A172 (cell line): ENCODE results near the gene ARID1B. TPM values are rescaled to one million over a fixed set of nuclear protein-coding genes. Genes with fewer than 3 reads are reported as not detected.
A peak's percentile ranks its signal among the peaks of the same experiment; 100 is the strongest.

Experiments used
- DNase-seq: peaks from one replicate; pipeline ENCODE4 v3.0.0-alpha.2; 2015; ENCODE audit warnings: low spot score
- total RNA-seq: library from RNA; depleted of rRNA; stranded (reverse); fragments of >200 nt; shearing (Covaris generic); gene quantifications from 2 replicates; pipeline ENCODE4 v1.2.3, GENCODE V29; 2014

The ARID1B gene
- total RNA-seq, 1 experiment from 2014 or later: 14.4 TPM

GRCh38 chr6:157224178-157224950 is 447.2 kb downstream of the ARID1B start:
- DNase-seq: no peak

- DNase-seq: no peak
Measured at GRCh38 chr6:157224951-157225574, 447.9 kb downstream of the ARID1B start.

GRCh38 chr6:157225575-157225995 is 448.4 kb downstream of the ARID1B start:
- no peak for DNase-seq

GRCh38 chr6:157226026-157226625 is 448.9 kb downstream of the ARID1B start:
- peak; percentile 31 for DNase-seq

- DNase-seq: no peak
Measured at GRCh38 chr6:157226761-157227160, 449.6 kb downstream of the ARID1B start.

GRCh38 chr6:157227202-157228166 is 450.3 kb downstream of the ARID1B start:
- no peak for DNase-seq

GRCh38 chr6:157228426-157229131 is 451.4 kb downstream of the ARID1B start:
- DNase-seq: no peak

- DNase-seq: no peak
Measured at GRCh38 chr6:157229132-157229618, 452.0 kb downstream of the ARID1B start.

- no peak for DNase-seq
Measured at GRCh38 chr6:157229713-157230112, 452.5 kb downstream of the ARID1B start.

GRCh38 chr6:157230910-157231309 is 453.7 kb downstream of the ARID1B start:
- no peak for DNase-seq

- no peak for DNase-seq
Measured at GRCh38 chr6:157232161-157232895, 455.1 kb downstream of the ARID1B start.

- DNase-seq: no peak
Measured at GRCh38 chr6:157233156-157233555, 456.0 kb downstream of the ARID1B start.

- DNase-seq: no peak
Measured at GRCh38 chr6:157233686-157234085, 456.5 kb downstream of the ARID1B start.

GRCh38 chr6:157235600-157236039 is 458.4 kb downstream of the ARID1B start:
- DNase-seq: no peak

GRCh38 chr6:157236040-157236725 is 459.0 kb downstream of the ARID1B start:
- no peak for DNase-seq

- DNase-seq: no peak
Measured at GRCh38 chr6:157238346-157238745, 461.2 kb downstream of the ARID1B start.

- DNase-seq: no peak
Measured at GRCh38 chr6:157239148-157239547, 462.0 kb downstream of the ARID1B start.

GRCh38 chr6:157239671-157240058 is 462.5 kb downstream of the ARID1B start:
- DNase-seq: no peak
